ENCODE results near the gene UGT2B28.
"Not testable (repeated sequence)": the region's sequence is repeated elsewhere in the genome, so short reads cannot be mapped to it uniquely, and the experiment has no call there.

Gene UGT2B28

DNA sequence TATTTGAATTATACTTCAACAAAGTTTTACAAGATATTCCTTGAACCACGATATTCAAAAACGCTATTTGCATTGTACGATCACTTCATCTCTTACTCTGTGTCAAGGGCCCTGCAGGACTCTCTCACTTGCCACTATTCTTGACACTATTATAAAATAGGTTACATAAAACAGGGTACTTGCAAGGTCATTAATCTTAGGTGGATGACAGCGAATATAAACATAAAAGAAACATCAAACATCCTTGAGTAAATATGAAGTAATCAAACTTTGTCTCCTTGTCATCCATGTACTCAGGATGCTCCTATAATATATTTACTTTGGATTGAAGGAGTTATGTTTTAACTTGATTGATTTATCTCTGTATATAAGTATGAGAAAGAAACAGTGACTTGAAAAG is at the start of gene UGT2B28:
UGT2B28 (plus strand) TSS at position 395 of the 400 bp plus-strand sequence. CDS start 26 bp downstream, outside the sequence.
- DNase-seq: not testable (repeated sequence)

DNA sequence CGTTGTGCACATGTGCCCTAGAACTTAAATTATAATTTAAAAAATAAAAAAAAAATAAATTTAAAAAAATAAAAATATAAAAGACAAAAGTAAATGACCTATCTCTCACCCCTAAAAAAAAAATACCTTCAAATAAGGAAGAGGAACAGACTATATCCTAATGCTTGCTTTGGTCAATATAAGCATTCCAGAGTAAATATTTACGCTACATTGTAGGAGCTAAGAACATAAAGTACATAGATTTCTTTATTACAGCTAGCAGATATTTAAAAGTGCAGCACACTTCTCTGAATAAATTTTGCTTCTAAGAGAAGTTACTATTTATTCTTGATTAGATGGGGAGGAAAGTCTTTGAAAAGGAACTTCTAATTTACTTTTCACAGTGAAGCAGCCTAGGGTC is 41.2 kb upstream of the UGT2B28 start:
- no peak for DNase-seq

DNA sequence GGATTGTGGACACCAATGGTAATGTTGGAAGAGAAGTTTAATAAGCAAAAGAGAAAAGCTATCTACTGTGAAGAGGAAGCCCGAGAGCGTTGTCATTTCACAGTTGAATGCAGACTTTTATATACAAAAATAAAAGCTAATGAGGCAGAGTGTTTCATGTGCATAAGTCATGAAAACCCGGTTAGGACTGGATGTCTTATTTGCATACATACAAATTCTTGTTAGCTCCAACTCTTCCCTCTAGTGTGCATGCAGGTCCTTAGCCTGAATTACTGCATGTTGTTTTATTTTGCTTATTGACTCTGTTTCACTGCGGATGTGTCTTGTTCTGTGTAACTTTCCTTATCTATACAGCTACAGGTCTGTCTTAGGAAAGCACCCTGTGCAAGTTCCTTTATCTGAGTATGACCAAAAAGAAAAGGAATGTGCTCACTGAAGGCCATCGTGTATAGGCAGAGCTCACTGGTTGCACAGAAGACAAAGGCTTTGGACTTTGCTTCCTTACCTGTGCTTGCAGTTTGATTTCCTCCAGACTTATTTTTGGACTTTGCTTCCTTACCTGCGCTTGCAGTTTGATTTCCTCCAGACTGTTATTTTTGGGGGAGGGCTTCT is 40.6 kb upstream of the UGT2B28 start:
- DNase-seq: no peak

DNA sequence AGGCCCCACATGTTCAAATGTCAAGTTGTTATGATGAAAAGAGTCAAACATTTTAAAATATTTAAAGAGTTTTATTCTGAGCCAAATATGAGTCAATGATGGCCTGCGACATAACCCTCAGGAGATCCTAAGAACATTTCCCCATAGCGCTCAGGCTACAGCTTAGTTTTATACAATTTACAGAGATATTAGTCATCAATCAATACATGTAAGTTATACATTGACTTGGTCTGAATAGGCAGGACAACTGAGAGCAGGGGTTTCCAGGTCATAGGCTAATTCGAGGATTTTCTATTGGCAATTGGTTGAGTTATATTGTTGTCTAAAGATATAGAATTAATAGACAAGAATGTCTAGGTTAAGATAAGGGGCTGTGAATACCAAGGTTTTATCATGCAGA is 39.5 kb upstream of the UGT2B28 start:
- not testable (repeated sequence) for DNase-seq

DNA sequence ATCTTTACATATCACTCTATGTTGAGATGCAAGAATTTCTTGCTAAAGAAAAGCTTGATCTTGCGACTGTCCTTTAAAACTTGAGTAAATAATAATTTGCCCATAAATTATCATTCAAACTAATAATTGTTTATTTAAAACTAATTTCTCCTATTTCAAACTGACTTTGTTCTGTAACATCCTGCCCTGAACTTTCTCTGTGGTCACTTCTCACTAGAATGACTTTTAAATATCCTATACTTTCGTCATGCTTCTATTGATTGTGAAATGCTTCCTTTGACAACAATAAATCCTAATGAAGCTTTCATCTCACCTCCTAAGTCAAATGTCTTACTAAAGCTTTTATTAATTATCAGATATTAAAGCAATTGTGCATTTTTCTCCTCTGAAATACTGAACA is 38.5 kb upstream of the UGT2B28 start:
- DNase-seq: peak in 1 of 2 donors; percentile 2

DNA sequence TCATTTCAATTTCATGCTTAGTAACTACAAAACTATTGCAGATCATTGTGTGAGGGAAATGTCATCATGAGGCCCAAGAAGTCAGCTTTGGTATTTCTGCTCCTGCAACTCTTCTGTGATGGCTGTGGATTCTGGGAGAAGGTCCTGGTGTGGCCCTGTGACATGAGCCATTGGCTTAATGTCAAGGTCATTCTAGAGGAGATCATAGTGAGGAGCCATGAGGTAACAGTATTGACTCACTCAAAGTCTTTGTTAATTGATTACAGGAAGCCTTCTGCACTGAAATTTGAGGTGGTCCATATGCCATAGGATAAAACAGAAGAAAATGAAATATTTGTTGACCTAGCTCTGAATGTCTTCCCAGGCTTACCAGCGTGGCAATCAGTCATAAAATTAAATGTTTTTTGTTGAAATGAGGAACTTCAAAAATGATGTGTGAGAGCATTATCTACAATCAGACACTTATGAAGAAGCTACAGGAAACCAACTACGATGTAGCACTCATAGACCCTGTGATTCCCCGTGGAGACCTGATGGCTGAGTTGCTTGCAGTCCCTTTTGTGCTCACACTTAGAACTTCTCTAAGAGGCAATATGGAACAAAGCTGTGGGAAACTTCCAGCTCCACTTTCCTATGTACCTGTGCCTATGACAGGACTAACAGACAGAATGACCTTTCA is 37.6 kb upstream of the UGT2B28 start:
- not testable (repeated sequence) for DNase-seq

DNA sequence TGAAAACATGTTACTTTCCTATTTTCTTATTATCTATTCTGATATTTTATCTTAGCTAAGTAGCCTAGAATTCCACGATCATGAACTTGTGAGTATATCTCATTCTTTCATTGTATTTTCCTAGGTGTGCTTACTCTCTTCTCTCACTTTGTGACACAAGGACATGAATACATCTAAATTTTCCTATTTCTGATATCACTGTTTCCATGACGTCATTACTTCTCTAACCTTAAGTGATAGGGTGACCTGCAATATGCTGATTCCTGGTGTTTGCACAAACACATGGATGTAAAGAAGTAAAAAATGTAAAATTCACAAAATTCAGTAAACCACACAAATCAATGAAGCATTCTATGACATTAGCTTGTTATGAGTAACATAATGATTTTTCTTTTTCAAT is 29.4 kb upstream of the UGT2B28 start:
- not testable (repeated sequence) for DNase-seq

DNA sequence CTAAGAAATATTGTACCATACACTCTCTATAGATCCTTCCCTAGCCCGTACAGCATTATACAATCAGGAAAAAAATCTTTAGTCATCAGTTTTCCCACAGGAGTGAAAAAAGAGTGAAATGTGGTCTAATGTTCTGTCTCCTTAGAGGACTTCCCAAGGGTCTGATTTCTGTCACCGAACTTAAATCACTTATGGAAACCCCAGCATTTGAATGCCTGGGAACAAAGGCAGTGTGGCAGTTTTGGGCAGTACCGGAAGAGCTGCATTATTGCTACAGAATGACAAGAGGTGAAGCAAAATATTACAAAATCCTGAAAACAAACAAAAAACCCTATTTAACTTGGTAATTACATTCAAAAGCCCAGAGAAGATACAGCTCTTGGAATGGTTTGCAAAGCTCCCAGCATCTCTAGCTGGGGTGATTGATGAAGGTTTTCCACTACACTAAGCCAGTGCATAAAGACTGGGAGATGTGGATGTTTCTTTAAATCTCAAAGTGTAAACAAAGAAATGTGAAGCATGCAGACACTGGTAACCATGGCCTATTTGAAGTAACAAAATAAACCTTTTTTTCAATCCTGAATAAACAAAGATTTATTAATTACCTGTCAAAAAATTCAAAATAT is 27.0 kb upstream of the UGT2B28 start:
- not testable (repeated sequence) for DNase-seq

DNA sequence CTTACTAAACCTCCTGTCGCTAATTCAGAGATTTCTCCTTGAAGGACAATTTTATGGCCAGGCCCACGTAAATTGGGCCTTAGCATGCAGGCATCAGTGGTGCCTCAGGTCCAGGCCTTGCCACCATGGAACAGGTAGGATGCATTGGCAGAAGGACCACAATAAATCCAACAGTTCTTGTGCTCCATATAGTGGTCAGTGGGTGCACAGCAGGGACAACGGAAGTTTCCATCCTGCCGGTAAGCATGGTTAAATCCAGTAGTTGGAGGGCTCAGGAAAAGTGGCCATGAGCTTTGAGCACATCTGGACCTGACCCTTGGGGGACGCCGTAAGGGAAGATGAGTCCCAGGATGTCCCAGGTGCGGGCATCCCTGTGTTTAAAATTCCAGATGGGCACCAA is 11.7 kb upstream of the UGT2B28 start:
- DNase-seq: not testable (repeated sequence)

DNA sequence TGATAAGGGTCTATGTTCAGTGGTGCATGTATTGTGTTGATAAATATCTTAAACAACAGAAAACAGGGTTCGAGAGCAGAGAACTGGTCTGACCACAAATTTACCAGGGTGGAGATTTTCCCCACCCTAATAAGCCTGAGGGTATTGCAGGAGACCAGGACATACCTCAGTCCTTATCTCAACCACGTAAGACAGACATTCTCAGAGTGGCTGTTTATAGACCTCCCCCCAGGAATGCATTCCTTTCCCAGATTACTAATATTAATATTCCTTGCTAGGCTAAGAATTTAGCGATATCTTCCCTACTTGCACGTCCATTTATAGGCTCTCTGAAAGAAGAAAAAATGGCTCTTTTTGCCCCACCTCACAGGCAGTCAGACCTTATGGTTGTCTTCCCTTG is 16.1 kb downstream of the UGT2B28 start:
- not testable (repeated sequence) for DNase-seq

DNA sequence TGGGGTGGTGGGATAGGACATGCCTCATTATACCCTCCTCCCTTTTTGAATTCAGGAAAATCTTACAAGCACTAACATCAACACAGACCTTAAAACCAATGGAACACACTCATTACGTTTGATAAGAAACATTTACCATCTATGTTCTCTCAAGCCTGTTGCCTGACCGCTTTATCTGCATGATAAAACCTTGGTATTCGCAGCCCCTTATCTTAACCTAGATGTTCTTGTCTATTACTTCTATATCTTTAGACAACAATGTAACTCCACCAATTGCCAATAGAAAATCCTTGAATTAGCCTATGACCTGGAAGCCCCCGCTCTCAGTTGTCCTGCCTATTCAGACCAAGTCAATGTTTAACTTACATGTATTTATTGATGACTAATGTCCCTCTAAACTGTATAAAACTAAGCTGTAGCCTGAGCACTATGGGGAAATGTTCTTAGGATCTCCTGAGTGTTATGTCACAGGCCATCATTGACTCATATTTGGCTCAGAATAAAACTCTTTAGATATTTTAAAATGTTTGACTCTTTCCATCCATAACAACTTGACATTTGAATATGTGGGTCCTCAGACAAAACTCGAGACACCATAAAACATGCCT is 28.3 kb downstream of the UGT2B28 start:
- DNase-seq: not testable (repeated sequence)

DNA sequence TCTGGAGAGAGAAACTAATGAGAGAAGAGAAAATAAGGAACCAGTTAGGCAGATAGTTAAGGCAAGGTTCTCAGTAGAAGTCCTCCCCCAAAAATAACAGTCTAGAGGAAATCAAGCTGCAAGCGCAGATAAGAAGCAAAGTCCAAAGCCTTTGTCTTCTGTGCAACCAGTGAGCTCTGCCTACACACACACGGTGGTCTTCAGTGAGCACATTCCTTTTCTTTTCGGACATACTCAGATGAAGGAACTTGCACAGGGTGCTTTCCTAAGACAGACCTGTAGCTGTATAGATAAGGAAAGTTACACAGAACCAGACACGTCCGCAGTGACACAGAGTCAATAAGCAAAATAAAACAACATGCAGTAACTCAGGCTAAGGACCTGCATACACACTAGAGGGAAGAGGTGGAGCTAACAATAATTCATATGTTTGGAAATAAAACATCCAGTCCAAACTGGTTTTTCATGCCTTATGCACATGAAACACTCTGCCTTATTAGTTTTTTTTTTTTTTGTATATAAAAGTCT is 29.3 kb downstream of the UGT2B28 start:
- not testable (repeated sequence) for DNase-seq

DNA sequence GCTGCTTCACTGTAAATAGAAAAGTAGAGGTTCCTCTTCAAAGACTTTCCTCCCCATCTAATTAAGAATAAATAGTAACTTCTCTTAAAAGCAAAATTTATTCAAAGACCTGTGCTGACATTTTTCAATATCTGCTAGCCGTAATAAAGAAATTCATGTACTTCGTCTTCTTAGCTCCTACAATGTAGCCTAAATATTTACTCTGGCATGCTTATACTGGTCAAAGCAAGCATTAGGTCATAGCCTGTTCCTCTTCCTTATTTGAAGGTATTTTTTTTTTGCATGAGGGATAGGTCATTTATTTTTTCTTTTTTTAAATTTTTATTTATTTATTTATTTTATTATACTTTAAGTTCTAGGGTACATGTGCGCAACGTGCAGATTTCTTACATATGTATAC is 30.0 kb downstream of the UGT2B28 start:
- not testable (repeated sequence) for DNase-seq

DNA sequence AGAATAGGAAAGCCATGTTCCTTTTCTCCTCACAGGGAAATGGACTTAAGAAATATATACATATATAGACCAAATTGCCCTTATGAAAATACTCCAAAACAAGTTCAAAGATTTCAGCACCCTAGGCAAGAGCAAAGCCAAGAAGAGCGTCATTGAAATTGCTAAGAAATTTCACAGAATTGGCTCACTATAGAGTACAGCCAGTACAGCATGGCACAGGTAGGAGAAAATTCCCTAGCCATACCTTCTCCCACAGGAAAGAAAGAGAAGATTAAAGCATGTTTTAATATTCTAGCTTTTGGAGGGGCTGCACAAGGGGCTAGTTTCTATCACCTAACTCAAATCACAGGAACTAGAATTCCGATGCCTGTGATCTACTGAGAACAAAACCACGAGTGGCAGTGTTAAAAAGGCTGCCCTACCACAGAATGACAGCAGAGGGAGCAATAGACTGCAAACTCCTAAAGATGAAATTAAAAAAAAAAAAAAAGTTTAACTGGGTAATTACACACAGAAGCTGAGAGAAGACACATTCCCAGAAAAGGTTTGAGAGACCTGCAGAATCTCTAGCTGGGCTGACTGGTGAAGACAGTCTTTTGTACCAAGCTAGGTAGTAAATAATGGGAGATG is 37.5 kb downstream of the UGT2B28 start:
- DNase-seq: peak; percentile 10 to 53

DNA sequence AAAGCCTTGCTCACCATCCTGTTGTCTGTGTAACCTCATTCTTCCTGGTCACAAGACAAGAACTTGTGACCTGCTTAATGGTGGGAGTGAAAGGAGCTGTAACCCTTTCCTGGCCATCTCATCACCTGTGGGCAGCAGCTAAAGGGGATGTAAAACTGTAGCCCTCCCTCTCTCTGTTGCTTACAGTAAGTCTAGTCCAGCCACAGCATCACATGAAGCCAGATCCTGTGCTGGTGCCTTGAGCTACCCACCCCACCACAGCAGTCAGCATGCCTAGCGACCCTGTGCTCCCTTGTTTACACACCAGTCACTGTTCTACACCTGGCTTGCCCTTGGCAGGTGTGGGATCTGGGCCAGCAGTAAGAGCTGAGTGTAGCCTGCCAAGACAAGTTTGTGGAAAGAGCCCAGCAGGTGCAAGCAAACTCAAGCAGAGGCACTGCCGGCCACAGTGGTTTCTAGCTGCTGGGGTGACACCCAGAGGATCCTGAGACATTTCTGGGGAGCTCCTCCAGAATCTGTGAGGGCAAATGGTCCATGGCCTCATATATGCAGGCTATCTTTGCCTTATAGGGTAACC is 41.0 kb downstream of the UGT2B28 start:
- DNase-seq: no peak

DNA sequence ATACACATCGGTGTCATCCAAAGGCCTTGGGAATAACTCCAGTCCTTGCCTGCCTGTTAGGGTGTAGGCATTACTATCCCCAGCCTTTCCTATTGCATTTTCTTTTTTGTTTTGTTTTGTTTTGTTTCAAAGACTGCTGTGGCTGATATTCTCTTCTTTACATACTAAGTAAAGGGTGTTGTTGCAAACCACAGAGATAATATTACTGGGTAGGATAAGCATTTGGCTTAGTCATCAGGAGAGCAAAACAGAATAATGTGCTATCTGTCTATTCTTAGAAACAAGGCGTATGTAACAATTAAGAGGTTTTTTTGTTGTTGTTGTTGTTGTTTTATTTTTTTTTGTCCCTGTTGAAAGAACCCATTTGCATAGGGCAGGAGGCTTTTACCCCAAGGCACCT is 41.8 kb downstream of the UGT2B28 start:
- no peak for DNase-seq

DNA sequence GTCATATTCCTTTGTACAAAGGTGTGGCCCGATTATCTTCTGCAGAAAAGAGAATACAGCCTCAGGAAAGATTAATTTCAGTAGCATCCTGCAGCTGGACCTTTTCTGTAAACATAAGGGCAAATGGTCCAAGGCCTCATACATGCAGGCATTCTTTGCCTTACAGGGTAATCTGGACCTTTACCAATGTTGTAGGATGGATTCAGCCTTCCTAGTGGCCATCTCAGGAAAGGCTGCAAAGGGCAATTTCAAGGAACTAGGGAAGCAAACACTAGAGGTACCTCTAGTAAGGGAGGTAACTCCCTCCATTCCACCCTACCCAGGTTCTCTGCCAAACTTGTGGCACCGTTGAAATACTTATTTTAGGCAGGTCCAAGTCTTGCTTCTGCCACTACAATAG is 43.0 kb downstream of the UGT2B28 start:
- no peak for DNase-seq

DNA sequence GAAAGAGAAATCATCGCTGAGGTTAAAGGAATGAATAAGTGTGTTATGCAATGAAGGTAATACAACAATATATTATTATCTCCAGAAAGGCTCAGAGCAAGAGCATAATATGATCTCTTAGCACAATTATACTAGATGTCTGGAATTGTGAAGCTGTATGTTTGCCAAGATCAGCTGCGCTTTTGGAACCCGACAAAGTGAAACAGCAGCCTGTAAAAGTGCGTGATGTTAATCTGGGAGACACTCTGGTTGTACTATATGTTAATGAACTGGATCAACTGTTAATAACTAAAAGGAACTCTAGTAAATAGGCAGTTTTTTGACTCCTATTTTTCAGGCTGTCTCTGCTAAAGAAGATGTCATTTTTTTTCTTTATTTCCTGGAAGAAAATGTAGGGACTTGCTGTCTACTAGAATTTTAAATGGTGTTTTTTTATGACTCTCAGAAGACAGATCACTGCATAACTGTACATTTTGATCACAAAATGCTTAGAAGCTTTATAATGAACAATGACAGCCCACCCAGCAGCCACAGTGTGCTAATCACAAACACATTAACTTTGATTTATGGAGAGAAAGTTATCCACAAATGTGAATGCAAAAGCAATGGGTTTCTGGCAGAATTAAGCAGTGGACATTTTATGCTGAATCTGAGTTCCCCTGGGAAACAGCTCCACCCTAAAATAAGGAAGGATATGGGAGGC is 50.2 kb downstream of the UGT2B28 start:
- DNase-seq: no peak

DNA sequence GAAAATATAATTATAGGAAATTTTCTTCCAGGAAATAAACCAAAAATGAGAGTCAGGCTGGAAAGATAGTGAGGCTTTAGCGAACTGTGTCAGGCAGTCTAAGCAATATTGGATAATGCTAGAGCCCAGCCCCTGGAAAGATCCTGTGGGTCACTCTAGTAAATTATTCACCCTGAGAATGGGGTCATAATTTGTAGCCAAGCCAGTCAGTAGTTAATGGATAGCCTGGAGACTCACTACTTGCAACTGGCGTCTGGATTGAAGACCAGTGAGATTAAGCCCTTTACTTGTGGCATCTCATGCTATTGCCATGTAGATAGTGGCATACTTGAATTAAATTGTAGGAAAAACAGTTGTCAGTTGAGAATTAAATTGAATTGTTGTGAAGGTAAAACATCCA is 51.0 kb downstream of the UGT2B28 start:
- DNase-seq: not testable (repeated sequence)

DNA sequence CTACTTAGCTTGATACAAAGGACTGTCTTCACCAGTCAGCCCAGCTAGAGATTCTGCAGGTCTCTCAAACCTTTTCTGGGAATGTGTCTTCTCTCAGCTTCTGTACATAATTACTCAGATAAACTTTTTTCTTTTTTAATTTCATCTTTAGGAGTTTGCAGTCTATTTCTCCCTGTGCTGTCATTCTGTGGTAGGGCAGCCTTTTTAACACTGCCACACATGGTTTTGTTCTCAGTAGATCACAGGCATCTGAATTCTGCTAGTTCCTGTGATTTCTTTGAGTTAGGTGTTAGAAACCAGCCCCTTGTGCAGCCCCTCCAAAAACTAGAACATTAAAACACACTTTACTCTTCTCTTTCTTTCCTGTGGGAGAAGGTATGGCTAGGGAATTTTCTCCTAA is 55.2 kb downstream of the UGT2B28 start:
- not testable (repeated sequence) for DNase-seq

DNA sequence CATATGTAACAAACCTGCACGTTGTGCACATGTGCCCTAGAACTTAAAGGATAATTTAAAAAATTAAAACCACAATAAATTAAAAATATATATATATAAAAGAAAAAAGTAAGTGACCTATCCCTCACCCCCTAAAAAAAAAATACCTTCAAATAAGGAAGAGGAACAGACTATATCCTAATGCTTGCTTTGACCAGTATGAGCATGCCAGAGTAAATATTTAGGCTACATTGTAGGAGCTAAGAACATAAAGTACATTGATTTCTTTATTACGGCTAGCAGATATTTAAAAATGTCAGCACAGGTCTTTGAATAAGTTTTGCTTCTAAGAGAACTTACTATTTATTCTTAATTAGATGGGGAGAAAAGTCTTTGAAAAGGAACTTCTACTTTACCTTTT is 62.8 kb downstream of the UGT2B28 start:
- DNase-seq: not testable (repeated sequence)

Measured in inflammatory macrophage treated with lipopolysaccharide for 1 hour (primary cell).